Measurements from ENCODE around the gene FAM114A1. TPM values are rescaled to one million over a fixed set of nuclear protein-coding genes. Genes with fewer than 3 reads are reported as not detected.

Gene FAM114A1
- total RNA-seq, 1 donor from 2014 or later, result 11.3 TPM

DNA sequence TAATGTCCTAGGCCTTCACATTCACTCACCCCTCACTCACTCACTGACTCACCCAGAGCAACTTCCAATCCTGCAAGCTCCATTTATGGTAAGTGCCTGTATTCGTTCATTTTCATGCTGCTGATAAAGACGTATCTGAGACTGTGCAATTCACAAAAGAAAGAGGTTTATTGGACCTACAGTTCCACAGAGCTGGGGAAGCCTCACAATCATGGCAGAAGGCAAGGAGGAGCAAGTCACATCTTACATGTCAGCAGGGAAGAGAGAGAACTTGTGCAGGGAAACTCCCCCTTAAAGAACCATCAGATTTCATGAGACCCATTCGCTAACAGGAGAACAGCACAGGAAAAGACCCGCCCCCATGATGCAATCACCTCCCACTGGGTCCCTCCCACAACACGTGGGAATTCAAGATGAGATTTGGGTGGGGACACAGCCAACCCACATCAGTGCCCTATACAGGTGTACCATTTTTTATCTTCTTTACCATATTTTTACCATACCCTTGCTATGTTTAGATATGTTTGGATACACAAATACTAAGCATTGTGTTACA lies 44.8 kb upstream of the FAM114A1 start:
- Mint-ChIP-seq H3K36me3 (ENCODE audit: low read depth) (peaks cover 2% of the 10 kb centered on the region), H3K9me3 (peaks cover 11% of the 10 kb centered on the region), H3K27ac (ENCODE audit: unreplicated experiment) (no peak overlapping the region), H3K4me3 (no peak overlapping the region), H3K27me3 (ENCODE audit: low read depth) (no peaks in the 10 kb centered on the region), H3K4me1 (no peaks in the 10 kb centered on the region)
- no peak for DNase-seq (ENCODE audit: low read depth, low spot score)
- TF ChIP-seq, protein P1, sequence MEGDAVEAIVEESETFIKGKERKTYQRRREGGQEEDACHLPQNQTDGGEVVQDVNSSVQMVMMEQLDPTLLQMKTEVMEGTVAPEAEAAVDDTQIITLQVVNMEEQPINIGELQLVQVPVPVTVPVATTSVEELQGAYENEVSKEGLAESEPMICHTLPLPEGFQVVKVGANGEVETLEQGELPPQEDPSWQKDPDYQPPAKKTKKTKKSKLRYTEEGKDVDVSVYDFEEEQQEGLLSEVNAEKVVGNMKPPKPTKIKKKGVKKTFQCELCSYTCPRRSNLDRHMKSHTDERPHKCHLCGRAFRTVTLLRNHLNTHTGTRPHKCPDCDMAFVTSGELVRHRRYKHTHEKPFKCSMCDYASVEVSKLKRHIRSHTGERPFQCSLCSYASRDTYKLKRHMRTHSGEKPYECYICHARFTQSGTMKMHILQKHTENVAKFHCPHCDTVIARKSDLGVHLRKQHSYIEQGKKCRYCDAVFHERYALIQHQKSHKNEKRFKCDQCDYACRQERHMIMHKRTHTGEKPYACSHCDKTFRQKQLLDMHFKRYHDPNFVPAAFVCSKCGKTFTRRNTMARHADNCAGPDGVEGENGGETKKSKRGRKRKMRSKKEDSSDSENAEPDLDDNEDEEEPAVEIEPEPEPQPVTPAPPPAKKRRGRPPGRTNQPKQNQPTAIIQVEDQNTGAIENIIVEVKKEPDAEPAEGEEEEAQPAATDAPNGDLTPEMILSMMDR (conservative IDR thresholded peaks at IDR 0.05), result no peak

DNA sequence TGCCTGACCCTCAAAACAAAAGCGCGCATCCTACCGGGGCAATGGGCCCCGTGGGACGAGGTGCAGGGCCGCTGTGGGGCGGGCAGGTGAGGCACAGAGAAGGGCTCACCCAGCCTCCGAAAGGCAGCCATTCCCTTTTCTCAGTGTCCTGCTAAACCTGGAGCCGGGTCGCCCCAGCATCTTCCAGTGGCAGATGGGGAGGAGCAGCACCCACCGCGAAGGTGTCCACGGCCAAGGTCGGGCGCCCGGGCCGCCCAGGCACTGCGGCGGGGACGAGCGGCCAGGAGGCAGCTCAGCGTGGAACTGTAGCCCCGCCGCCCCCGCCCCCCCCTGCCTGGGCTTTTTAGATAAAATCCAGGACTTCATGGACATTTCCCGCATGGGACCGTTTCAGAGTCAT lies 43.8 kb upstream of the FAM114A1 start:
- H3K4me3 Mint-ChIP-seq, result no peak overlapping the region

DNA sequence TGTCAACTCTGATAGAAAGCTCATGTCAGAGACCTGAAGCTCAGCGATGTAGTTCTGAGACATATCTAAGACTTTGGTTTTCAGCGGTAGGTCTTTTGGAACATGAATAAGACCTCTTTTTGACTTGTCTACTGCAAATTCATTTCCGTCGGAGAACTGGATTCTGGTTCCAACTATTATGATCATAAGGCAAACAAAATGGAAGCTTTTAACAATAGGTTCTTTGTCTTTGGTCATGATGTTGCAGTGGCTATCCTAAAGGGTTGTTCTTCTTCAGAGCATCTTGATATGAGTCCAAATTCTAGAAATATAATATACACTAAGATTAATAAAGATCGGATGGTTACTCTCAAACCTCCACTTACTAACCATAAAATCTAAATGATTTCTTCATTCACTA lies 38.4 kb upstream of the FAM114A1 start:
- Mint-ChIP-seq H3K4me3 (no peak overlapping the region), H3K27me3 (ENCODE audit: low read depth) (no peaks in the 10 kb centered on the region), H3K4me1 (no peaks in the 10 kb centered on the region), H3K36me3 (ENCODE audit: low read depth) (peaks cover 5% of the 10 kb centered on the region), H3K9me3 (peaks cover 13% of the 10 kb centered on the region), H3K27ac (ENCODE audit: unreplicated experiment) (no peak overlapping the region)
- TF ChIP-seq, protein P1 (conservative IDR thresholded peaks at IDR 0.05), result no peak
- DNase-seq (ENCODE audit: low read depth, low spot score), result no peak

More for the DNA sequence above, 43.8 kb upstream of the FAM114A1 start:
- Mint-ChIP-seq H3K36me3 (ENCODE audit: low read depth) (peaks cover 2% of the 10 kb centered on the region), H3K4me1 (no peaks in the 10 kb centered on the region), H3K27ac (ENCODE audit: unreplicated experiment) (no peak overlapping the region), H3K27me3 (ENCODE audit: low read depth) (no peaks in the 10 kb centered on the region), H3K9me3 (peaks cover 11% of the 10 kb centered on the region)
- DNase-seq (ENCODE audit: low read depth, low spot score), result no peak
- TF ChIP-seq, protein P1 (conservative IDR thresholded peaks at IDR 0.05), result no peak

DNA sequence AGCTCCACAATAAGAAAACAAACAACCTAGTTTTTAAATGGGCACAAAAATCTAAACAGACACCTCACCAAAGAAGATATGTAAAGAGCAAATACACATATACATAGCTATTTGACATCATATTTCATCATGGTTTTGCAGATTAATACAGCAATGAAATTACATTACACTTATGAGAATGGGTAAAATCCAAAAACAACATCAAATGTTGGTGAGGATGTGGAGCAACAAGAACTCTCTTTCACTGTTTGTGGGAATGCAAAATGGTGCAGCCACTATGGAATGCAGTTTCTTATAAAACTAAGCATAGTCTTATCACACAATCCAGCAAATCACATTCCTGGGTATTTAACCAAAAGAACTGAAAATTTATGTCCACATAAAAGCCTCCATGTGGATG lies 36.0 kb upstream of the FAM114A1 start:
- DNase-seq (ENCODE audit: low read depth, low spot score), result no peak
- peaks cover 5% of the 10 kb centered on the region for H3K36me3 Mint-ChIP-seq (ENCODE audit: low read depth)
- H3K4me1 Mint-ChIP-seq, result no peaks in the 10 kb centered on the region
- TF ChIP-seq, protein P1 (conservative IDR thresholded peaks at IDR 0.05), result no peak
- no peak overlapping the region for H3K27ac Mint-ChIP-seq (ENCODE audit: unreplicated experiment)
- H3K9me3 Mint-ChIP-seq, result peaks cover 19% of the 10 kb centered on the region
- no peak overlapping the region for H3K4me3 Mint-ChIP-seq
- H3K27me3 Mint-ChIP-seq (ENCODE audit: low read depth), result no peaks in the 10 kb centered on the region

DNA sequence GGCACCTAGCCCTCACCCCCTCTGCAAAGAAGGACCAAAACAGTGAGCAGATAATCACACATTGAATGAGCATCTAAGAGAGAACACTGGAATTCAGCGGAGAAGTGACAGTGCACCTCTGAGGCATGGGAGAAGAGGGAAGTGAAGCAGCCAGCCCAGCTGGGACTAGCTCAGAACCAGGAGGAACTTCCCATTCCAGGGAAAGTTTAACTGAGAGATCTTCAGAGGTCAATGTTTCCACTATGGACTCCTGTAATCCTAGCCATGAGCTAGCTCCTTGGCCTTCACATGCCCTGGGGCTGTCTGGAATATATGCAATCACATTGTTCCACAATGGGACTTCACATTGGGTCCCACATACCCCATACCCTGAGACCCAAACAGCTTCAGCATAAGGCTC lies 35.4 kb upstream of the FAM114A1 start:
- H3K27me3 Mint-ChIP-seq (ENCODE audit: low read depth), result no peaks in the 10 kb centered on the region
- no peak for DNase-seq (ENCODE audit: low read depth, low spot score)
- no peak overlapping the region for H3K4me3 Mint-ChIP-seq
- no peaks in the 10 kb centered on the region for H3K4me1 Mint-ChIP-seq
- H3K36me3 Mint-ChIP-seq (ENCODE audit: low read depth), result peaks cover 5% of the 10 kb centered on the region
- H3K9me3 Mint-ChIP-seq, result peaks cover 17% of the 10 kb centered on the region
- no peak overlapping the region for H3K27ac Mint-ChIP-seq (ENCODE audit: unreplicated experiment)
- TF ChIP-seq, protein P1 (conservative IDR thresholded peaks at IDR 0.05), result no peak
